Spleen (tissue), 7 donors: ENCODE results near the gene PTPN14.

Source experiments
- CTCF ChIP-seq, 11 experiments: fragments of 200-600 bp in 7 of 11; fragments of 450-650 bp in 4 of 11; sonication (generic) in 4 of 11; IDR thresholded peaks in 8 of 11; conservative IDR thresholded peaks in 3 of 11; 1 replicate in 7 of 11; 2 replicates in 4 of 11; pipeline versions ENCODE4 v1.4.0 to v1.8.0; 2016 to 2021; ENCODE audit warnings: antibody characterized with exemption in 11 of 11, inconsistent platforms in 4 of 11, mild to moderate bottlenecking in 1 of 11
- POLR2AphosphoS5 ChIP-seq, 3 donors: sonication (generic); formaldehyde crosslinking; IDR thresholded peaks; one replicate each; pipeline ENCODE4 v1.5.1; 2017; ENCODE audit warnings: antibody characterized with exemption in 3 of 3
- donor health status: DM: no; HTN: no; CAD: no; lungs with moderate emphysema.
- donor health status: DM: no; HTN: no; CAD: no.
- donor health status: DM: no; HTN: no; CAD: no.

GRCh38 chr1:214301526-214301925, 249.9 kb downstream of the PTPN14 start:
- no peak for TF ChIP-seq CTCF (IDR thresholded peaks at IDR 0.05 in 8 of 11, conservative IDR thresholded peaks at IDR 0.05 in 3 of 11)
- no peak for TF ChIP-seq POLR2AphosphoS5 (IDR thresholded peaks at IDR 0.05)
